SJCRH30 (cell line): Measurements from ENCODE around the gene MBOAT1. TPM values are rescaled to one million over a fixed set of nuclear protein-coding genes. Genes with fewer than 3 reads are reported as not detected.

Experiments used
- DNase-seq, 2 experiments: peaks; one replicate each; pipeline ENCODE4 v3.0.0-alpha.2; 2015 to 2020
- H3K27ac ChIP-seq: fragments of 250-450 bp; sonication (Bioruptor Pico); 2 replicates; pipeline ENCODE4 v1.5.1; 2020; ENCODE audit warnings: mild to moderate bottlenecking, moderate library complexity
- H3K27me3 ChIP-seq: fragments of 250-450 bp; sonication (Bioruptor Pico); 2 replicates; pipeline ENCODE4 v1.5.1; 2020; ENCODE audit warnings: mild to moderate bottlenecking, moderate library complexity
- H3K36me3 ChIP-seq: fragments of 250-450 bp; sonication (Bioruptor Pico); 2 replicates; pipeline ENCODE4 v1.5.1; 2020; ENCODE audit warnings: mild to moderate bottlenecking, moderate library complexity
- H3K4me1 ChIP-seq: fragments of 250-450 bp; sonication (Bioruptor Pico); 2 replicates; pipeline ENCODE4 v1.5.1; 2020; ENCODE audit warnings: mild to moderate bottlenecking, moderate library complexity
- H3K4me3 ChIP-seq: fragments of 250-450 bp; sonication (Bioruptor Pico); 2 replicates; pipeline ENCODE4 v1.5.1; 2020; ENCODE audit warnings: mild to moderate bottlenecking, moderate library complexity
- H3K9me3 ChIP-seq: fragments of 250-450 bp; sonication (Bioruptor Pico); replicated peaks from 2 replicates; pipeline ENCODE4 v1.5.1; 2020; ENCODE audit warnings: mild to moderate bottlenecking, moderate library complexity
- total RNA-seq: library from RNA; depleted of rRNA; stranded (reverse); fragments of >200 nt; shearing (Covaris generic); gene quantifications from 2 replicates; pipeline ENCODE4 v1.2.3, GENCODE V29; 2014

The MBOAT1 gene
- total RNA-seq, 1 experiment from 2014 or later: 7.7 TPM

DNA sequence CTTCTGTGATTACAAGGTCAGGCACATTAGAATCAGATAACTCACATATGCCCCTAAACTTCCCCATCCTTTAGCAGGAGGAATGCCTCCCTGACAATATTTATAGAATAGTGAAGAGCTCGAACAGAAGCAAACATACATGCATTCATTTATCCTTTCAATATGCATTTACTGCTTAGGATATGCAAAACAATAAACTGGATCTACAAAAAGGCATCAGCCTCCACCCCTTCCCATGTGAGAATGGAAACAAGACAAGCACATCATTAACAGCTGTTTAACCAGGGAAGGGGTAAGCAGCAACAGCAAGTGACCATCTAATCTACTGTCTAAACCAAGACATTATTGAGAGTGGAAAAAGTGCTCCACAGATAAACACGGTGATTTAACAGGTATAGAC is 107.6 kb downstream of the MBOAT1 start:
- no peak for DNase-seq
- Histone ChIP-seq H3K4me3 (no peak overlapping the region), H3K27me3 (no peaks in the 10 kb centered on the region), H3K9me3 (no peaks in the 10 kb centered on the region), H3K27ac (no peak overlapping the region), H3K36me3 (no peaks in the 10 kb centered on the region), H3K4me1 (no peaks in the 10 kb centered on the region)

DNA sequence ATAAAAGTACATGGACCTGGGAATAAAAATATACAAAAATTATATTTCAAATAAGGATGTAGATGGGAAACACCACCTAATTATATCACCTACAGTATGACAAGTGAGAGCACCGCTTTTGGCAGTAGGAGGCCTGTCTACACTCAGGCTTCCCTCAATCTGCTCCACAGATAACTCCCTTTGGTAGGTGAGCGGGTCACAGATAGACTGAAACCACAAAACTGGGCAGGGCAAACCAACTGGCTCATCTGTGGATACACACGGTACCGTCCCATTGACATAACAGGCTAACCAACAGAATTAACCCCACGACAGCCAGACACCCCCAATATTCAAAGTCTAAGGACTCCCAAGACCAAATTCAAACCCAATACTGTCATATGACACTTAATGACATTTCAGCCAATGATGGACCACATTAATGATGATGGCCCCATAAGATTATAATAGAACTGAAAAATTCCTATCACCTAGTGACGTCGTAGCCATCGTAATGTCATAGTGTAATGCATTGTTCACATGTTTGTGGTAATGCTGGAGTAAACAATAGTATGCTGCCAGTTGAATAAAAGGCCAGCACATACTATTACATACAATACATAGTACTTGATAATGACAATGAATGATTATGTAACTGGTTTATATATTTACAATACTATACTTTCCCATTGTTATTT is 109.7 kb downstream of the MBOAT1 start:
- Histone ChIP-seq H3K27ac (no peak overlapping the region), H3K27me3 (no peaks in the 10 kb centered on the region), H3K36me3 (no peaks in the 10 kb centered on the region), H3K4me3 (no peak overlapping the region), H3K4me1 (no peaks in the 10 kb centered on the region), H3K9me3 (no peaks in the 10 kb centered on the region)
- no peak for DNase-seq

DNA sequence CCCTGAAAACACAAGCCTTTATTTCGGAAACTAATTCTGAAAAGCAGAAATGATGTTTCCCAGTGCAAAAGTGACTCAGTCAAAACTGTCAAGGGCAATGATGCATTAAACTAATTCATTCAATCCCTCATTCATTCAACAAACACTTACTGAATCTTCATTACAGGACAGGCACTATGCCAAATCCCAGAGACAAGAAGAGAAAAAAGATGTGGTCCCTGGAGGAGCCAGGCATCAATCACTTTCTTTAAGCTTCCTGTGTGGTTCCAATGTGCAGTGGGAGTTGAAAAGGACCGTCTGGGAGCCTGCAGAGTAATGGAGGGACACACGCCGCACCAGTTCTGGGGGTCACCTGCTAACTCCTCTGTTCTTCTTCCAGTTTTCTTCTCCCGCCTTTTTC is 113.1 kb downstream of the MBOAT1 start:
- no peak for DNase-seq
- Histone ChIP-seq H3K27me3 (no peaks in the 10 kb centered on the region), H3K9me3 (no peaks in the 10 kb centered on the region), H3K36me3 (no peaks in the 10 kb centered on the region), H3K4me3 (no peak overlapping the region), H3K27ac (no peak overlapping the region), H3K4me1 (no peaks in the 10 kb centered on the region)

DNA sequence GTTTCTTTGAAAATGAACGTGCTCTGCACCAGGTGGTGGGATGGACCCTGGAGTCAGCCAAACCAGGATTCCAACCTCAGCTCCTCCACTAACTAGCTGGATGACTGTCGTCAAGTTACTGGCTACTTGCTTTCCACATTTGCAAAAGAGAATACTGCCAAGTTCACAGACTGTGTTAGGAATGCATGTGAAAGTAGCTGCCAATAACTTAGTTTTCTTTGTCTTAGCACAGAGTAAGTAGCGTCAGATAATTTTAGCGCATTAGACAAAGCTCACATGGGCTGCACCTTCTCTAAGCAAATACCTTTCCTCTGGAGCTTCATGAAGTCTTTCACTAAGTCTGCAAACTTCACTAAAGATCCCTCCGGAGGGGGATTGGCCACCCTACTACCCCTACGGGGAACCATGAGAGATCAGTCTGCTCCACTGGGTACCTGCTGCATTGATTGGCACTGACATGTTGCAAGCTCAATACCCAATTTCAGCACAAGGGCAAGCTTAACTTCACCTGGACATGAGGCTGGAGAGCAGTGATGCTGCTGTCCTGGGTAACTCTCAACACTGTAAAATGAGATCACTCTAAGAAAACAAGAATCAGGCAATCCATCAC is 113.9 kb downstream of the MBOAT1 start:
- Histone ChIP-seq H3K36me3 (no peaks in the 10 kb centered on the region), H3K27me3 (no peaks in the 10 kb centered on the region), H3K9me3 (no peaks in the 10 kb centered on the region), H3K4me3 (no peak overlapping the region), H3K27ac (no peak overlapping the region), H3K4me1 (no peaks in the 10 kb centered on the region)
- no peak for DNase-seq

DNA sequence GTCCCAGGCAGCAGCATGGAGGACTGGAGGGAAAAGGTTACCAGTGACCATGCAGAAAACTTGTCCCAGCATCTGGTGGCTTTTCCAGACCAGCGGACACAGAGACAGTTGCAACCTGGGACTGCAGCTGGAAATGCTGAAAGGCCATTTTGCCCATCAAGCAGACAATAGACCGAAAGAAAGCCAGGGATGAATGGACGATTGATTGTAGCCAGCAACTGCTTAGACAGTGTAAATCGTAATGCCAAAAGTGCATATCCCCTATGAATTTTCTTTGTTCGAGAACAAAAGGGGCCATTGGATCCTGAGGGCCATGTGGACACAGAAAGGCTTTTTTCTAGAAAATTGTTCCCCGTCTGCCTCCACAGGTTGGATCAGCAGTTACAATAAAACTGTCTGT is 115.7 kb downstream of the MBOAT1 start:
- DNase-seq: no peak
- Histone ChIP-seq H3K36me3 (no peaks in the 10 kb centered on the region), H3K27me3 (no peaks in the 10 kb centered on the region), H3K4me1 (no peaks in the 10 kb centered on the region), H3K27ac (no peak overlapping the region), H3K4me3 (no peak overlapping the region), H3K9me3 (no peaks in the 10 kb centered on the region)

DNA sequence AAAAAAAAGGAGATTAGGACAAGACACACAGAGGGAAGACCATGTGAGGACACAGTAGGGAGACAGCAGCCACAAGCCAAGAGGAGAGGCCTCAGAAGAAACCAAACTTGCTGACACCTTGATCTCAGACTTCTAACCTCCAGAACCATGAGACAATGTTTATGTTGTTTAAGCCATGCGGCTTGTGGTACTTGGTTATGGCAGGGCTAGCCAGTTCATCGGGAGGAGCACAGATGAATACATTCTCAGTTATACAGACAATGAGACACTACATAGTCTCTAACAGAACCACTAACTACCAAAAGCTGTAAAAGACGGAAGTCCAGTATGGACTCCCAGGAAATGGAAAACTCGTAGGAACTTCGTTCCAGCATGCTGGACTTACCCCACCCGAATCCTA is 116.8 kb downstream of the MBOAT1 start:
- Histone ChIP-seq H3K27me3 (no peaks in the 10 kb centered on the region), H3K36me3 (no peaks in the 10 kb centered on the region), H3K27ac (no peak overlapping the region), H3K9me3 (no peaks in the 10 kb centered on the region), H3K4me3 (no peak overlapping the region), H3K4me1 (no peaks in the 10 kb centered on the region)
- DNase-seq: no peak

DNA sequence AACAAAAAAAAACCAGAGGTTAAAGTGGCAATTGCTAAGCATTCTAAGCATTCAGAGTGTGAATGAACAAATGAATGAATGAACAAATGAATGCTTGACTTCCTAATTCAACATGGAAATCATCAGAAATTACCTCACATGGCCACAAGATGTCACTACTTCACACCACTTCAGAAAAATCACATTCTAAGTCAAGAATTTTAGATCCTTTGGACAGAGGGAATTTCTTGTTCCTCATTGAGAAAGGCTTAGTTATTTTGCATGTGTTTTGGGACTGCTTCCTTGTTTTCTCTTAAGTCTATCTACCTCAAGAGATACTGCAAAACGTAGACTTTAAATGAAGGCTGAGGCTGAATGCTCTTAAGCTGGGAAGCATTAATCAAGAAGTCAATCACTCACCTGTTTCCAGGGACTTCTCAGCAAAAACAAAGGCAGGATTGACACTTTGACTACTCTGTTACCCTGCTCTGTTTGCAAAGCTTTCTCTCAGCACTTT is 120.2 kb downstream of the MBOAT1 start:
- H3K4me3 ChIP-seq: no peak overlapping the region
- DNase-seq: peak in 1 of 2 experiments; percentile 57
- H3K9me3 ChIP-seq: no peaks in the 10 kb centered on the region

DNA sequence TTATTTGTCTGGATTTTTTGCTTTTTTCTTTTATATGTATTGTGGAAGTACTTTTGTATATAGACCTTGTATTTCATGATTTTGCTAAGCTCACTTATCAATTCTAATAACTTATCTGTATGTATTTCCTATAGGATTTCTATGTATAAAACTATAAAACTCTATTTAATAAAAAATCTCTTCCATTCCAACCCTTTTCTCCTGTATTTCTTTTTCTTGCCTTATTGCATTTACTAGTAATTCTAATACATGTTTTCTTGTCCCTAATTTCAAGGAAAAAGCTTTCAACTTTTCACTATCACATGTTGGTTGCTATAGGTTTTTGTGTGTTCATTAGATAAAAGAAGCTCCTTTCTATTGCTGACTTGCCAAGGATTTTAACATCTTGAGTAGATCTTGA is 125.3 kb downstream of the MBOAT1 start:
- no peak for DNase-seq
- no peaks in the 10 kb centered on the region for H3K36me3 ChIP-seq
- no peak overlapping the region for H3K4me3 ChIP-seq
- H3K27me3 ChIP-seq: no peaks in the 10 kb centered on the region
- H3K27ac ChIP-seq: no peak overlapping the region
- no peaks in the 10 kb centered on the region for H3K4me1 ChIP-seq
- no peaks in the 10 kb centered on the region for H3K9me3 ChIP-seq

More for the DNA sequence above, 120.2 kb downstream of the MBOAT1 start:
- no peaks in the 10 kb centered on the region for H3K36me3 ChIP-seq
- no peaks in the 10 kb centered on the region for H3K27me3 ChIP-seq
- H3K27ac ChIP-seq: no peak overlapping the region
- no peaks in the 10 kb centered on the region for H3K4me1 ChIP-seq

DNA sequence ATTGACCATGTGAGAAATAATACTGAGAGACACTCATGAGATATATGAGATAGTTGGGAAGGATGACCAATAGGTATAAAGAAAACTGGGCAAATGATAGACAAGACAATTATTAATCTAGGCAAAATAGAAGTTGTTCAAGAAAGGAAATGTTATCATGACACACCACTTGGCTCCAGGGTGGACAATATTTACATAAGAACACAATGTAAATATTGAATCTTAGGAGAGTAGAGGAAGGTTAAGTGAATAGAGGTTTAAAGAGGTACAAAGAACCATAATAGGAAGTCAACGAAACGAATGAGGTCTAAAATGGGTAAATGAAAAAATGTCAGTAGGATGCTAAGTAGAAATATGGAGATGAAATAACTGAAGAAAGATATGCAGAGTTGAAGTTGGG is 126.5 kb downstream of the MBOAT1 start:
- Histone ChIP-seq H3K27me3 (no peaks in the 10 kb centered on the region), H3K36me3 (no peaks in the 10 kb centered on the region), H3K27ac (no peak overlapping the region), H3K4me1 (no peaks in the 10 kb centered on the region), H3K9me3 (no peaks in the 10 kb centered on the region), H3K4me3 (no peak overlapping the region)
- DNase-seq: no peak

DNA sequence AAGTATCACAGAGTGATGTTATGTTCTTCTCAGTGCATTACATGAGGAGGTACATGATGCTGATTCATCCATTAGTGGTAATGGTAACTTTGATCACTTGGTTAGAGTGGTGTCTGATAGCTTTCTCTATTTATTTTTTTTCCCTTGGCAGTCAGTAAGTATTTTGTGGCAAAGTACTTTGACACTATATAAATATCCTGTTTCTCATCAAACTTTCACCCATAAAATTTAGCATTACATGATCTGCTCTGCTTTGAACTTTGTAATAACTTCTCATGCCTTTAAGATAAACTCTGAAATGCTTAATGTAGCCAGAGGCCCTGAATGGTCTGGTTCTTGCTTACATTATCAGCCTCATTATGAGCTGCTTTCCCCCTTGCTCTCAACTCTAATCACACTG is 127.9 kb downstream of the MBOAT1 start:
- Histone ChIP-seq H3K27me3 (no peaks in the 10 kb centered on the region), H3K4me3 (no peak overlapping the region), H3K4me1 (no peaks in the 10 kb centered on the region), H3K9me3 (no peaks in the 10 kb centered on the region), H3K27ac (no peak overlapping the region), H3K36me3 (no peaks in the 10 kb centered on the region)
- no peak for DNase-seq

DNA sequence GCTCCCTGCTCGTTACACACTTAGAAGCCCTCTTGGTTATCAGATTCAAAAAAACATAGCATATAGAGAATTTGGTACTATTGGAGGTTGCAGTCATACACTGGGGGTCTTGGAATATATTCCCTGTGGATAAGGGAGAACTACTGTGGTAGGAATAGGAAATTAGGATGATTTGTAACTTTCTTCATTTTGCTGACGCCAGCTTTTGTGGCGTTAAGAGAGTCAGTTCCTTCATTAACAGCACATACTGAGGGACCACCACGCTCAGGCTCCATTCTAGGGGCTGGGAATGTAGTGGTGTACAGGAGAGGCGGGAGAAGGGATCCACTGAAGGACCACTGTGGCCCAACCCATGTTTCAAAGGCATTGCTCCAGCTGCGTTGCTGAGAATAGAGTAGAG is 140.3 kb downstream of the MBOAT1 start:
- Histone ChIP-seq H3K27ac (no peak overlapping the region), H3K36me3 (no peaks in the 10 kb centered on the region), H3K27me3 (no peaks in the 10 kb centered on the region), H3K4me1 (no peaks in the 10 kb centered on the region), H3K4me3 (no peak overlapping the region), H3K9me3 (no peaks in the 10 kb centered on the region)
- DNase-seq: no peak

DNA sequence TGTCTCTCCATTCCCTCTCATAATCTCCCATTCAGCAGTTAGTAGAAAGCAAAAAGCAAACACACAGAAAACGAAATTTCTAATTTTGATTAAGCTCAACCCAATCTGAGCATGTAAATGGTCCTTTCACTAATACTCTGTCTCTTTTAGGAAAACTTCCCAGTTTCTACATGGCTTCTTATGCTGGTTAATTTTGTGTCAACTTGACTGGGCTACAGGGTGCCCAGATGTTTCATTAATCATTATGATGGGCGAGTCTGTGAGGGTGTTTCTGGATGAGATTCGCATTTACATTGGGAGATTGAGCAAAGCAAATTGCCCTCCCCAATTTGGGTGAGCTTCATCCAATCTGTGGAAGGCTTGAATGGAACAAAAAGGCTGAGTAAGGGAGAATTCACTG is 142.2 kb downstream of the MBOAT1 start:
- no peaks in the 10 kb centered on the region for H3K4me1 ChIP-seq
- no peak for DNase-seq
- no peak overlapping the region for H3K27ac ChIP-seq
- H3K27me3 ChIP-seq: no peaks in the 10 kb centered on the region
- no peaks in the 10 kb centered on the region for H3K9me3 ChIP-seq
- H3K4me3 ChIP-seq: no peak overlapping the region
- H3K36me3 ChIP-seq: no peaks in the 10 kb centered on the region

DNA sequence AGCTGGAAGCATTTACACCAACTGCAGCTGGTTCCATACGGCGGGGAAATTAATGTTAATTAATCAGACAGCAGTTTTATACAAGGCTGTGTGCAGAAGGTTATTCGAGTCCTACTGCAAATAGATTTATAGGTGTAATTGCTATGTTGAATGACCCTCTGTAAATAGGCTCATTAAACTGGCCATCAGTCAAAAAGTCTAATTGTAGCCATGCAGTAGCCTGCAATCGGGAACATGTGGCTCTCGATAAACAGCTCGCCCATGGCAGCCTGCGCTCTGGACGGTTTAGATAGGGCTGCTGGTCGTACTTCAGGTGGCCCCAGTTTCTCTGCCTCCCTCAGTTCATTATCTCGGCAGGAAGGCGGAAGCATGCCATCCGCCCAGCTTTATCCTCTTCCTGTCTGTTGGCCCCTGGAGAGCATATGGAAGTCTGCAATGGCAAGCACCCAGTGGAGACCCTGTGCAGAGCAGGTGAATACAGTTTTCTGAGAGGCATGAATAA is 143.2 kb downstream of the MBOAT1 start:
- Histone ChIP-seq H3K36me3 (no peaks in the 10 kb centered on the region), H3K4me1 (no peaks in the 10 kb centered on the region), H3K9me3 (no peaks in the 10 kb centered on the region), H3K27me3 (no peaks in the 10 kb centered on the region), H3K27ac (no peak overlapping the region), H3K4me3 (no peak overlapping the region)
- no peak for DNase-seq

DNA sequence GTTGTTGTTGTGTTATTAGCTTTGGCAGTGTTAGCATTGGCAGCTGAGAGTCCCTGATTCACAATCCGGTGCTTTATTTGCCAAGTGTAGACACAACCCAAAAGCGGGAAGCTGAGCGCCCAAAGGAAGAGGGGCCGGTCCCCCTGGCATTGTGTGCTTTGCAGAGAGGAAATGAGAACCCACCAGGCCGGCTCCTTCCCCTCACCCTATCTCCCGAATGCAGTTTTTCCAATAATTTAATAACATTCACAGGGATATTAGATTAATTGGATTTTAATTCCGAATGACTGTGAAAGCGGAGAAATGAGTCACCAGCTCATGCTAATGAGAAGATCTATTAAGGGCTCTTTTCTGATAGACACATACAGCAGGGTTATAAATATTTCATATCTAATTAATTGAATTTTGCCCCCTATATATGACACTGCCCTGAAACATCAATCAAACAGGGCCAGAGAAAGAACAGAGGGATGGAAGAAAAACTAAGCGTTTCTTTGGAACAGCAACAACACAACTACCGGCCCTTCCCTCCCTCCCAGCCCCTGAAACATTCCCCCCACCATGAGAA is 143.8 kb downstream of the MBOAT1 start:
- H3K4me3 ChIP-seq: no peak overlapping the region
- no peak overlapping the region for H3K27ac ChIP-seq

DNA sequence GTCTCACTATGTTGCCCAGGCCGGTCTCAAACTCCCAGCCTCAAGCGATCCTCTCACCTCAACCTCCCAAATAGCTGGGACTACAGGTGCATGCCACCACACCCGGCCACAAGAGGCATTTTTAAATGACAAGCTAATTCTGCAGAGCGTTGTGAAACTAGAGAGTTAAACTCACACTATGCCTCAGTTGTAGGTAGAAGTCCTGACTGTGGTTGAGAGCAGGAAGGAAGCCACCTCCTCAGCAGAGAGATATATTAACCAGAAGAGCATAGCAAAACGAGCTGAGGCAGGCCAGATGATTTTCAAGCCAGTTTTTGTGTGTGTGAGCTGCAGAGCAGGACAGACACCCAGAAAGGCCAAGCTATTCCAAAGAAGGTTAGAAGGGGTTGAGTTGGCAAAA is 150.3 kb downstream of the MBOAT1 start:
- H3K27me3 ChIP-seq: no peaks in the 10 kb centered on the region
- H3K27ac ChIP-seq: no peak overlapping the region
- no peaks in the 10 kb centered on the region for H3K4me1 ChIP-seq
- no peak for DNase-seq
- H3K4me3 ChIP-seq: no peak overlapping the region
- no peaks in the 10 kb centered on the region for H3K9me3 ChIP-seq
- H3K36me3 ChIP-seq: no peaks in the 10 kb centered on the region

More for the DNA sequence above, 143.8 kb downstream of the MBOAT1 start:
- no peaks in the 10 kb centered on the region for H3K9me3 ChIP-seq
- H3K27me3 ChIP-seq: no peaks in the 10 kb centered on the region
- H3K36me3 ChIP-seq: no peaks in the 10 kb centered on the region
- no peaks in the 10 kb centered on the region for H3K4me1 ChIP-seq
- DNase-seq: no peak
